Measurements from ENCODE around the gene ARHGEF7.

DNA sequence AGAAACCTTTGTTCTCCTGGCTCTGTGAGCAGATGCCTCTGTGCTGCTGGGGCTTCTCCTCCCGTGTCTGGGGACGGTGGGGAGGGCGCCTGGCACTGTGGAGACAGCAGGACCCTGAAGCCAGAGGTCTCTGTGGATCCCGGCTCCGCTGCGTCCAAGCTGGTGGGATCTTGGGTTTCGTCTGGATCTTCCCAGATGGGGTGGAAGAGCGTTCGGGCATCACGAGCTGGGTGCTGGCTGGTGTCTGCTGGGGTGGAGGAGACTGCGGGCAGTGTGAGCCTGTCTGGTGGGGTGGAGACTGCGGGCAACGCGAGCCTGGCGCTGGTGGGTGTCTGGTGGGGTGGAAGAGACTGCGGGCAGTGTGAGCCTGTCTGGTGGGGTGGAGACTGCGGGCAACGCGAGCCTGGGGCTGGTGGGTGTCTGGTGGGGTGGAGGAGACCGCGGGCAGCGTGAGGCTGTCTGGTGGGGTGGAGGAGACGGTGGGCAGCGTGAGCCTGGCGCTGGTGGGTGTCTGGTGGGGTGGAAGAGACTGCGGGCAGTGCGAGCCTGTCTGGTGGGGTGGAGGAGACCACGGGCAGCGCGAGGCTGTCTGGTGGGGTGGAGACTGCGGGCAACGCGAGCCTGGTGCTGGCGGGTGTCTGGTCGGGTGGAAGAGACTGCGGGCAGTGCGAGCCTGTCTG, 211.0 kb downstream of the ARHGEF7 start:
- TF ChIP-seq, protein P1, sequence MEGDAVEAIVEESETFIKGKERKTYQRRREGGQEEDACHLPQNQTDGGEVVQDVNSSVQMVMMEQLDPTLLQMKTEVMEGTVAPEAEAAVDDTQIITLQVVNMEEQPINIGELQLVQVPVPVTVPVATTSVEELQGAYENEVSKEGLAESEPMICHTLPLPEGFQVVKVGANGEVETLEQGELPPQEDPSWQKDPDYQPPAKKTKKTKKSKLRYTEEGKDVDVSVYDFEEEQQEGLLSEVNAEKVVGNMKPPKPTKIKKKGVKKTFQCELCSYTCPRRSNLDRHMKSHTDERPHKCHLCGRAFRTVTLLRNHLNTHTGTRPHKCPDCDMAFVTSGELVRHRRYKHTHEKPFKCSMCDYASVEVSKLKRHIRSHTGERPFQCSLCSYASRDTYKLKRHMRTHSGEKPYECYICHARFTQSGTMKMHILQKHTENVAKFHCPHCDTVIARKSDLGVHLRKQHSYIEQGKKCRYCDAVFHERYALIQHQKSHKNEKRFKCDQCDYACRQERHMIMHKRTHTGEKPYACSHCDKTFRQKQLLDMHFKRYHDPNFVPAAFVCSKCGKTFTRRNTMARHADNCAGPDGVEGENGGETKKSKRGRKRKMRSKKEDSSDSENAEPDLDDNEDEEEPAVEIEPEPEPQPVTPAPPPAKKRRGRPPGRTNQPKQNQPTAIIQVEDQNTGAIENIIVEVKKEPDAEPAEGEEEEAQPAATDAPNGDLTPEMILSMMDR (IDR thresholded peaks at IDR 0.05): no peak
- no peak for TF ChIP-seq EZH2 (IDR thresholded peaks at IDR 0.05)

Data from neural progenitor cell (in vitro differentiated cells).